Vagina (tissue), 2 donors: Measurements from ENCODE around the gene ZNF521.

Source experiments
- POLR2A ChIP-seq, 2 donors: fragments of 450-650 bp; IDR thresholded peaks; one replicate each; pipeline ENCODE4 v1.6.1; 2017; ENCODE audit warnings: antibody characterized with exemption in 2 of 2, mild to moderate bottlenecking in 2 of 2, moderate library complexity in 2 of 2
- TF ChIP-seq, protein P1 (sequence below), 3 experiments: fragments of 450-650 bp in 2 of 3; fragments of 200-600 bp in 1 of 3; sonication (generic) in 1 of 3; IDR thresholded peaks; one replicate each; pipeline ENCODE4 v1.5.1; 2017 to 2019; ENCODE audit warnings: antibody characterized with exemption in 3 of 3, mild to moderate bottlenecking in 2 of 3, moderate library complexity in 2 of 3

DNA sequence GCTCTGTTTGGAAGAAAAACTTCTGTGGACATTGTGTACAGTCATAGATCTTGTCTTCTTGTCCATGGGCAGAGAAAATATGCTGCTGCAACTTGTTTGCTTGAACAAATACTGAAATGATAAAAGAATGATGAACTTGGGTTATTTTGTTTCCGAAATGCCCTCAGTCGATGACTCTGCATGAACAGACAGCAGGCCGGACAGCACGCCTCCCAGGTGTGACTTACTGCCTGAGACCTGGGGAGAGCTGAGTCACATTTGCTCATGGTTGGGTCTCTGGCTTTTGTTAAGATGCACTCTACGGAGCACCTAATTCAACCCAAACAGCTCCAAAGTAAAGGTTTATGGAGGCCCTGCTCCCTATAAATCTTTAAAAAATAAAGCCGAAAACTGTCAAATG is 262.5 kb downstream of the ZNF521 start:
- TF ChIP-seq POLR2A (IDR thresholded peaks at IDR 0.05), result no peak
- TF ChIP-seq, protein P1, sequence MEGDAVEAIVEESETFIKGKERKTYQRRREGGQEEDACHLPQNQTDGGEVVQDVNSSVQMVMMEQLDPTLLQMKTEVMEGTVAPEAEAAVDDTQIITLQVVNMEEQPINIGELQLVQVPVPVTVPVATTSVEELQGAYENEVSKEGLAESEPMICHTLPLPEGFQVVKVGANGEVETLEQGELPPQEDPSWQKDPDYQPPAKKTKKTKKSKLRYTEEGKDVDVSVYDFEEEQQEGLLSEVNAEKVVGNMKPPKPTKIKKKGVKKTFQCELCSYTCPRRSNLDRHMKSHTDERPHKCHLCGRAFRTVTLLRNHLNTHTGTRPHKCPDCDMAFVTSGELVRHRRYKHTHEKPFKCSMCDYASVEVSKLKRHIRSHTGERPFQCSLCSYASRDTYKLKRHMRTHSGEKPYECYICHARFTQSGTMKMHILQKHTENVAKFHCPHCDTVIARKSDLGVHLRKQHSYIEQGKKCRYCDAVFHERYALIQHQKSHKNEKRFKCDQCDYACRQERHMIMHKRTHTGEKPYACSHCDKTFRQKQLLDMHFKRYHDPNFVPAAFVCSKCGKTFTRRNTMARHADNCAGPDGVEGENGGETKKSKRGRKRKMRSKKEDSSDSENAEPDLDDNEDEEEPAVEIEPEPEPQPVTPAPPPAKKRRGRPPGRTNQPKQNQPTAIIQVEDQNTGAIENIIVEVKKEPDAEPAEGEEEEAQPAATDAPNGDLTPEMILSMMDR (IDR thresholded peaks at IDR 0.05), result no peak
